Tibial nerve (tissue), 4 donors: Measurements from ENCODE around the gene CD164L2. TPM values are rescaled to one million over a fixed set of nuclear protein-coding genes. Genes with fewer than 3 reads are reported as not detected.

ENCODE experiments used
- DNase-seq, 2 donors: peaks; one replicate each; pipeline ENCODE4 v3.0.0-alpha.2; 2019; ENCODE audit warnings: low spot score in 2 of 2
- H3K27ac ChIP-seq, 4 donors: fragments of 200-600 bp; sonication (generic) in 3 of 4; one replicate each; pipeline ENCODE4 v1.5.1; 2017 to 2019; ENCODE audit warnings: mild to moderate bottlenecking in 1 of 4
- H3K27me3 ChIP-seq, 2 donors: fragments of 200-600 bp; sonication (generic) in 1 of 2; one replicate each; pipeline versions ENCODE4 v1.5.1 to v1.6.0; 2017 to 2019
- H3K36me3 ChIP-seq, 3 donors: fragments of 200-600 bp; sonication (generic); one replicate each; pipeline ENCODE4 v1.5.1; 2018 to 2019
- H3K4me1 ChIP-seq, 4 donors: fragments of 200-600 bp; sonication (generic) in 3 of 4; one replicate each; pipeline ENCODE4 v1.5.1; 2017 to 2019
- H3K4me3 ChIP-seq, 4 donors: fragments of 200-600 bp; sonication (generic) in 3 of 4; one replicate each; pipeline ENCODE4 v1.5.1; 2017 to 2019; ENCODE audit warnings: mild to moderate bottlenecking in 1 of 4, moderate library complexity in 1 of 4
- H3K9me3 ChIP-seq, 4 donors: fragments of 200-600 bp; sonication (generic) in 3 of 4; one replicate each; pipeline ENCODE4 v1.5.1; 2017 to 2019
- CTCF ChIP-seq, 5 experiments: fragments of 200-600 bp in 3 of 5; fragments of 450-650 bp in 2 of 5; sonication (generic) in 3 of 5; IDR thresholded peaks; one replicate each; pipeline ENCODE4 v1.5.1; 2016 to 2019; ENCODE audit warnings: antibody characterized with exemption in 5 of 5, mild to moderate bottlenecking in 3 of 5, moderate library complexity in 2 of 5
- EP300 ChIP-seq, 2 donors: sonication (generic); formaldehyde crosslinking; IDR thresholded peaks; one replicate each; pipeline ENCODE4 v1.6.1; 2017; ENCODE audit warnings: antibody characterized with exemption in 2 of 2, mild to moderate bottlenecking in 1 of 2
- POLR2A ChIP-seq, 2 donors: fragments of 450-650 bp; IDR thresholded peaks; one replicate each; pipeline ENCODE4 v1.6.1; 2017; ENCODE audit warnings: antibody characterized with exemption in 2 of 2, mild to moderate bottlenecking in 2 of 2, moderate library complexity in 2 of 2
- WGBS, 2 donors: methylation state at CpG; one replicate each; pipeline ENCODE4 v1.1.5; 2018; 5-methylcytosine and 5-hydroxymethylcytosine counted together
- total RNA-seq, 4 donors: library from RNA; depleted of rRNA; stranded (reverse); fragments of >200 nt; gene quantifications; one replicate each; pipeline ENCODE4 v1.1.0, GENCODE V29; 2016

CD164L2 gene
- total RNA-seq, 4 donors from 2014 or later: not detected

GRCh38 chr1:27349784-27350662 is 33.1 kb downstream of the CD164L2 start:
- H3K36me3 ChIP-seq: peaks cover 0 to 23% (median 0%) of the 10 kb centered on the region in 3 donors
- 5 to 18% methylated on average over 10 to 61 of the region's 84 CpGs for WGBS, 2 donors
- H3K9me3 ChIP-seq: no peaks in the 10 kb centered on the region
- DNase-seq: no peak
- peak overlapping the region in 1 of 4 donors; percentile 19 for H3K27ac ChIP-seq
- H3K4me3 ChIP-seq: peak overlapping the region; percentile 15 to 54 (median 35)
- H3K4me1 ChIP-seq: peaks cover 0 to 29% (median 24%) of the 10 kb centered on the region in 4 donors
- H3K27me3 ChIP-seq: peaks cover 0 to 19% of the 10 kb centered on the region in 2 donors
- TF ChIP-seq CTCF (IDR thresholded peaks at IDR 0.05): peak in 2 of 5 experiments; percentile 6 to 24
- TF ChIP-seq EP300 (IDR thresholded peaks at IDR 0.05): no peak
- TF ChIP-seq POLR2A (IDR thresholded peaks at IDR 0.05): no peak

- peaks cover 0 to 29% (median 24%) of the 10 kb centered on the region in 4 donors for H3K4me1 ChIP-seq
- H3K27me3 ChIP-seq: peaks cover 0 to 19% of the 10 kb centered on the region in 2 donors
- DNase-seq: no peak
- TF ChIP-seq CTCF (IDR thresholded peaks at IDR 0.05) (no peak), EP300 (IDR thresholded peaks at IDR 0.05) (no peak), POLR2A (IDR thresholded peaks at IDR 0.05) (no peak)
- peaks cover 0 to 14% (median 0%) of the 10 kb centered on the region in 3 donors for H3K36me3 ChIP-seq
- peak overlapping the region in 1 of 4 donors; percentile 19 for H3K27ac ChIP-seq
- peak overlapping the region; percentile 15 to 54 (median 35) for H3K4me3 ChIP-seq
- WGBS, 2 donors: 23% methylated on average over 36 to 39 of the region's 51 CpGs
- H3K9me3 ChIP-seq: no peaks in the 10 kb centered on the region
These were observed 34.0 kb downstream of the CD164L2 start for GRCh38 chr1:27348861-27349783.

GRCh38 chr1:27346991-27347624 is 36.0 kb downstream of the CD164L2 start:
- no peak for TF ChIP-seq EP300 (IDR thresholded peaks at IDR 0.05)
- TF ChIP-seq CTCF (IDR thresholded peaks at IDR 0.05): no peak
- no peak for TF ChIP-seq POLR2A (IDR thresholded peaks at IDR 0.05)
- Histone ChIP-seq H3K4me3 (no peak overlapping the region), H3K36me3 (no peaks in the 10 kb centered on the region), H3K27me3 (peaks cover 0 to 19% of the 10 kb centered on the region in 2 donors), H3K9me3 (no peaks in the 10 kb centered on the region), H3K27ac (no peak overlapping the region), H3K4me1 (peaks cover 0 to 31% (median 24%) of the 10 kb centered on the region in 4 donors)
- 69 to 85% methylated on average over 12 to 13 of the region's 14 CpGs for WGBS, 2 donors
- DNase-seq: no peak

GRCh38 chr1:27346357-27346756 is 36.8 kb downstream of the CD164L2 start:
- TF ChIP-seq POLR2A (IDR thresholded peaks at IDR 0.05): no peak
- no peak for TF ChIP-seq EP300 (IDR thresholded peaks at IDR 0.05)
- TF ChIP-seq CTCF (IDR thresholded peaks at IDR 0.05): no peak
- no peak overlapping the region for H3K4me3 ChIP-seq
- no peaks in the 10 kb centered on the region for H3K9me3 ChIP-seq
- peaks cover 0 to 19% of the 10 kb centered on the region in 2 donors for H3K27me3 ChIP-seq
- H3K4me1 ChIP-seq: peaks cover 0 to 36% (median 25%) of the 10 kb centered on the region in 4 donors
- 92% methylated on average over 8 of the region's 8 CpGs for WGBS, 2 donors
- H3K27ac ChIP-seq: no peak overlapping the region
- no peaks in the 10 kb centered on the region for H3K36me3 ChIP-seq
- DNase-seq: no peak
